Mesenteric fat pad (tissue), 1 donor: ENCODE data around the gene BHLHE23. TPM values are rescaled to one million over a fixed set of nuclear protein-coding genes. Genes with fewer than 3 reads are reported as not detected.
"Not testable (repeated sequence)": the region's sequence is repeated elsewhere in the genome, so short reads cannot be mapped to it uniquely, and the experiment has no call there.

Source experiments
- DNase-seq: peaks from one replicate; pipeline ENCODE4 v3.0.0-alpha.2; 2020; ENCODE audit warnings: low spot score
- total RNA-seq: library from RNA; stranded (reverse); fragmentation: NEBNext Ultra II Directional; extraction: Animal tissue kit (Norgen Biotek cat#: 25700); gene quantifications from one replicate; pipeline ENCODE4 v1.2.1, GENCODE V29; 2021
- donor health status: DM: yes; HTN: yes; CAD: no.

BHLHE23 gene
- total RNA-seq, 1 donor from 2014 or later: not detected

- DNase-seq: no peak
Measured at GRCh38 chr20:62962221-62962879, 44.4 kb downstream of the BHLHE23 start.

DNA sequence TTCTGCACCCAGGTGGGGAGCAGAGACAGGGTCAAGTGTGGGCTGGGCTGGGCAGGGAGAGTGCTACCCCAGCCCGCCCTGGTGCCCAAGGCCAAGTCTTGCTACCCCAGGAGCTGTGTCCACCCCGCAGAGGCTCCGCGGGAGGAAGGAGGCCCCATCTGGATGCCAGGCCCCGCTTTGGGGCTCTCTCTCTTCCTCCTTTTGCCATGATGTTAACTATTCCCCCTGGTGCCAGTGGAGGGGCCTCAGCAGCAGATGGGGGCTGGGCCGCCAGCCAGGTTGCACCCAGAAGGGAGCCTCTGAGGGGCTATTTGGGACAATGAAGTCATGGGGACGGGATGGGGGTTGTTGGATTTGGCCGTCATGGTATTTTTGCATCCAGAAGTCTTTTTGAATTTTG lies 45.0 kb downstream of the BHLHE23 start:
- no peak for DNase-seq

DNA sequence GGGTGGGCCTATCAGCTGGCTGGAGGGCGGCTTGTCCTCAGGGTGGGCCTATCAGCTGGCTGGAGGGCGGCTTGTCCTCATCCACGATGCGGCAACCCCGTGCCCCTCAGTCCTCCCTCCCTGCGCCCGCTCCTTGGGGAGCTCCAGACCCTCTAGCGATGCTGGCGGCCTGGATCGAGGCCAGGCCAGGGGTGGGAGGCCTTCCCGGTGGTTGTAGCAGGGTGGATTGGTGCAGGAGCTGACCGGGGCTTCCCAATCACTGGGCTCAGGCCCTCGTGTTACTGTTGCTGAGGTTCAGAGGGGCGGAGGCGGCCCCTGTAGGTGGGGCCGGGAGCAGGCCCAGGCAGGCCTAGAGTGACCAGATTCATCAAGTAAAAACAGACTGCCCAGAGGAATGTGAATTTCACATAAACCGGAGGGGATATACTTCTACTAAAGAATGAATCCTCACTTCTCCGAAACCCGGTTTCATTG lies 45.4 kb downstream of the BHLHE23 start:
- no peak for DNase-seq

GRCh38 chr20:62960446-62961309 lies 46.1 kb downstream of the BHLHE23 start:
- DNase-seq: not testable (repeated sequence)

DNA sequence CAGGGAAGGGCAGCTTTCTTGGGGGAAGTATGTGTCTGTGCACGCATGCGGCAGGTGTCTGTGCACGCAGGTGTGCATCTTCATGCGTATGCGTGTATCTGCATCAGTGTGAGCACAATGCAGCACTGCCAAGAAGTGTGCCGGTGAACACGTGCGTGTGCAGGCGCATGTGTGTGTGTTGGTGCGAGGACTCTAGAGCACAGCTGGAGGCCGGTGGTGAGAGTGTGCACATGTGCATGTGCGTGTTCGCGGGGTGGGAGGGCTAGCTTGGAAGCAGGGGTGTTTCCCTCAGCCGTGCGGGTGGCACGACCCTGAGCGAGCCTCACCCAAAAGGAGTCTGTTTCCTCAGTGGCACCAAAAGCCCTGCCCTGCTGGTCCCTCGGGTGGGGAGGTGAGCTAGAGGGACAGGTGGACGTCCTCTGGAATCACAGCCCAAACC lies 46.7 kb downstream of the BHLHE23 start:
- no peak for DNase-seq

GRCh38 chr20:62959101-62959971 lies 47.4 kb downstream of the BHLHE23 start:
- no peak for DNase-seq

- DNase-seq: no peak
Measured at GRCh38 chr20:62958388-62959100, 48.2 kb downstream of the BHLHE23 start.

GRCh38 chr20:62957136-62958117 lies 49.3 kb downstream of the BHLHE23 start:
- DNase-seq: no peak

DNA sequence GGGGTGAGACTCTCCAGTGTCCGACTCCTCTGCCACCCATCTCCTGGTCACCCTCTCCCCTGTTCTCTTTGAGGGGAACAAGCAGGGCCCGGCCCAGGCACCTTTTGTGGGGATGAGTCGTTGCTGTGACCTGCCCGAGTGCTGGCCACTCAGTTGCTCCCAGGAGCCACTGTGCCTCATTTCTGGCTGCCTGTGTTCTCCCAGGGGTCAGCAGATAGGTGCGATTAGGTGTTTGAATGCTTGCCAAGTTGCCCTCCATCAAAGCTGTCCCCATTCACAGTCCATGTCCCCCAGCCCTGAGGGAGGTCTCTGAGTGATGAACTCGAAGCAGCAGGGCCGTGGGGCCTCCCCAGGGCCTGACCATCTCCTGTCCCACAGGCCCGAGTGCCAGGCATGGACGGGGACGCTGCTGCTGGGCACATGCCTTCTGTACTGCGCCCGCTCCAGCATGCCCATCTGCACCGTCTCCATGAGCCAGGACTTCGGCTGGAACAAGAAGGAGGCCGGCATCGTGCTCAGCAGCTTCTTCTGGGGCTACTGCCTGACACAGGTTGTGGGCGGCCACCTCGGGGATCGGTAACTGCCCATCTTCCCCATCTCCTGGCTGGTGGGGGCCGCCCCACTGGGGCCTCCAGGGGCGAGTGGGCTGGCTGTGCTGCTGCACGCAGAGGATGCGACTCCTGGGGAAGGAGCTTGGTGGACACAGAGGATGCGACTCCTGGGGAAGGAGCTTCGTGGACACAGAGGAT lies 50.2 kb downstream of the BHLHE23 start:
- no peak for DNase-seq

Other genes with a start within 250 kb of the BHLHE23 start
- gene MRGBP, start 210.5 kb downstream of the BHLHE23 start, total RNA-seq: 7.2 TPM
- gene OGFR, start 202.1 kb downstream of the BHLHE23 start, total RNA-seq: 47.3 TPM
- 0.42 TPM for gene COL9A3, start 189.9 kb downstream of the BHLHE23 start, total RNA-seq
- gene TCFL5, start 145.1 kb downstream of the BHLHE23 start, total RNA-seq: 10.1 TPM
- gene DIDO1, start 80.5 kb downstream of the BHLHE23 start, total RNA-seq: 39.0 TPM
- gene GID8, start 68.8 kb downstream of the BHLHE23 start, total RNA-seq: 22.6 TPM
- gene SLC17A9, start 54.3 kb downstream of the BHLHE23 start, total RNA-seq: 12.7 TPM
- gene YTHDF1, start 209.2 kb upstream of the BHLHE23 start, total RNA-seq: 33.6 TPM
- gene BIRC7, start 228.9 kb upstream of the BHLHE23 start, total RNA-seq: 0.35 TPM
- gene NKAIN4, start 247.5 kb upstream of the BHLHE23 start, total RNA-seq: not detected